B cell (primary cell): ENCODE data around the gene MDP1. TPM values are rescaled to one million over a fixed set of nuclear protein-coding genes. Genes with fewer than 3 reads are reported as not detected.

Source experiments
- ATAC-seq: fragments of 200-7000 bp; cut with Tn5 transposase; one replicate; pipeline ENCODE4 v1.10.0; 2021; ENCODE audit warnings: low read depth, mild to moderate bottlenecking, moderate number of reproducible peaks, moderate library complexity
- CTCF ChIA-PET: fragments of 350-600 bp; sonication (Branson Sonifier 250); formaldehyde crosslinking; loops from one replicate; lab custom pipeline; 2021; ENCODE audit warnings: antibody characterized with exemption, inconsistent platforms; lab: Charles Lee
- POLR2A ChIA-PET: fragments of 350-600 bp; sonication (Branson Sonifier 250); formaldehyde crosslinking; loops from one replicate; lab custom pipeline; 2021; ENCODE audit warnings: antibody characterized with exemption; lab: Charles Lee
- DNase-seq: peaks from one replicate; pipeline ENCODE4 v3.0.0; 2013
- H2AFZ ChIP-seq: 2 replicates; pipeline ENCODE4 v1.6.1; 2012; ENCODE audit warnings: mild to moderate bottlenecking, low read depth, low read length; ENCODE audit not compliant: insufficient read depth, poor library complexity, severe bottlenecking
- H3K27ac ChIP-seq, 2 donors: 1 replicate in 1 of 2; 2 replicates in 1 of 2; pipeline ENCODE4 v1.5.1; 2012 to 2013; ENCODE audit warnings: low read length in 2 of 2, mild to moderate bottlenecking in 2 of 2, moderate library complexity in 1 of 2
- H3K27me3 ChIP-seq, 4 experiments: fragments of 200-600 bp in 1 of 4; sonication (generic) in 1 of 4; replicated peaks in 1 of 4; 1 replicate in 2 of 4; 2 replicates in 2 of 4; pipeline versions ENCODE4 v1.6.1 to v1.7.0; 2013 to 2016; ENCODE audit warnings: low read length in 3 of 4, mild to moderate bottlenecking in 2 of 4, mixed read lengths in 1 of 4, moderate library complexity in 1 of 4; ENCODE audit not compliant: insufficient read depth in 4 of 4, control insufficient read depth in 3 of 4; ENCODE audit errors: control extremely low read depth in 1 of 4
- H3K36me3 ChIP-seq, 2 experiments: replicated peaks in 1 of 2; 1 replicate in 1 of 2; 2 replicates in 1 of 2; pipeline versions ENCODE4 v1.6.1 to v1.7.1; 2013; ENCODE audit warnings: low read length in 1 of 2; ENCODE audit not compliant: insufficient read depth in 2 of 2, control insufficient read depth in 1 of 2; ENCODE audit errors: control extremely low read depth in 1 of 2, extremely low read depth in 1 of 2
- H3K4me1 ChIP-seq, 2 donors: fragments of 200-600 bp in 1 of 2; sonication (generic) in 1 of 2; 1 replicate in 1 of 2; 2 replicates in 1 of 2; pipeline versions ENCODE4 v1.5.1 to v1.6.1; 2013 to 2017; ENCODE audit warnings: low read length in 2 of 2; ENCODE audit not compliant: control insufficient read depth in 2 of 2, insufficient read depth in 2 of 2
- H3K4me2 ChIP-seq: replicated peaks from 2 replicates; pipeline ENCODE3; 2012; ENCODE audit warnings: mild to moderate bottlenecking, low read depth, low read length; ENCODE audit not compliant: poor library complexity, severe bottlenecking
- H3K4me3 ChIP-seq, 5 experiments: fragments of 200-600 bp in 1 of 5; sonication (generic) in 1 of 5; 1 replicate in 3 of 5; 2 replicates in 2 of 5; pipeline versions ENCODE4 v1.5.1 to v1.7.0; 2011 to 2016; ENCODE audit warnings: low read length in 4 of 5, mild to moderate bottlenecking in 4 of 5, low read depth in 2 of 5, control low read depth in 1 of 5, moderate library complexity in 1 of 5; ENCODE audit not compliant: insufficient read depth in 1 of 5; ENCODE audit errors: control extremely low read depth in 1 of 5, extremely low read depth in 1 of 5
- H3K79me2 ChIP-seq: fragments of 200-600 bp; sonication (generic); one replicate; pipeline ENCODE4 v1.6.0; 2016; ENCODE audit warnings: low read length; ENCODE audit not compliant: control insufficient read depth, insufficient read depth
- H3K9ac ChIP-seq: fragments of 200-600 bp; sonication (generic); 2 replicates; pipeline ENCODE4 v1.6.1; 2017; ENCODE audit warnings: mild to moderate bottlenecking, low read length, moderate library complexity
- H3K9me3 ChIP-seq, 3 donors: one replicate each; pipeline versions ENCODE4 v1.6.1 to v1.7.1; 2013; ENCODE audit warnings: low read length in 2 of 3; ENCODE audit not compliant: control insufficient read depth in 2 of 3, insufficient read depth in 1 of 3; ENCODE audit errors: control extremely low read depth in 1 of 3
- H4K20me1 ChIP-seq: 2 replicates; pipeline ENCODE4 v1.6.0; 2012; ENCODE audit warnings: mild to moderate bottlenecking, low read length; ENCODE audit not compliant: insufficient read depth, control insufficient read depth, poor library complexity, severe bottlenecking
- H3K27ac Mint-ChIP-seq: one replicate; pipeline ENCODE4 v1.8.0; 2021; ENCODE audit warnings: mixed read lengths
- H3K27me3 Mint-ChIP-seq: one replicate; pipeline ENCODE4 v1.8.0; 2021; ENCODE audit warnings: mixed read lengths
- H3K4me1 Mint-ChIP-seq: one replicate; pipeline ENCODE4 v1.8.0; 2021; ENCODE audit warnings: mixed read lengths
- H3K4me3 Mint-ChIP-seq: one replicate; pipeline ENCODE4 v1.8.0; 2021; ENCODE audit warnings: mixed read lengths
- H3K9me3 Mint-ChIP-seq: one replicate; pipeline ENCODE4 v1.8.0; 2022; ENCODE audit warnings: mixed read lengths; ENCODE audit not compliant: insufficient read depth
- EZH2 ChIP-seq: IDR thresholded peaks from 2 replicates; pipeline ENCODE4 v1.6.1; 2012; ENCODE audit warnings: borderline replicate concordance, low read depth, mild to moderate bottlenecking, moderate library complexity, low read length; ENCODE audit not compliant: insufficient read depth, poor library complexity, severe bottlenecking
- WGBS: methylation state at CpG from one replicate; pipeline ENCODE4 v1.1.5; 2013; ENCODE audit warnings: missing lambda C conversion rate; ENCODE audit not compliant: insufficient coverage; 5-methylcytosine and 5-hydroxymethylcytosine counted together
- intact Hi-C: fragments of 100-400 bp; cut with micrococcal nuclease; formaldehyde crosslinking; loops from one replicate; pipeline ENCODE4 v1.10.0; 2022
- polyA plus RNA-seq: library from polyadenylated mRNA; depleted of rRNA; stranded (reverse); fragments of >200 nt; gene quantifications from 2 replicates; pipeline ENCODE4 v1.2.3, GENCODE V29; 2012
- total RNA-seq, 2 donors: library from RNA; stranded (reverse); fragments of 120-200 nt in 1 of 2; gene quantifications; 1 replicate in 1 of 2; 2 replicates in 1 of 2; pipeline versions ENCODE4 v1.2.3 to v1.2.4, GENCODE V29; 2013 to 2022
- TF ChIP-seq, protein P1 (sequence below): fragments of 200-600 bp; IDR thresholded peaks from one replicate; pipeline ENCODE4 v1.8.0; 2022; ENCODE audit warnings: antibody characterized with exemption, mild to moderate bottlenecking

Gene MDP1
- total and polyA plus RNA-seq, 2 donors (not counting 1 experiment from before 2014, with no cell fraction given), result 11.3 to 28.1 TPM

DNA sequence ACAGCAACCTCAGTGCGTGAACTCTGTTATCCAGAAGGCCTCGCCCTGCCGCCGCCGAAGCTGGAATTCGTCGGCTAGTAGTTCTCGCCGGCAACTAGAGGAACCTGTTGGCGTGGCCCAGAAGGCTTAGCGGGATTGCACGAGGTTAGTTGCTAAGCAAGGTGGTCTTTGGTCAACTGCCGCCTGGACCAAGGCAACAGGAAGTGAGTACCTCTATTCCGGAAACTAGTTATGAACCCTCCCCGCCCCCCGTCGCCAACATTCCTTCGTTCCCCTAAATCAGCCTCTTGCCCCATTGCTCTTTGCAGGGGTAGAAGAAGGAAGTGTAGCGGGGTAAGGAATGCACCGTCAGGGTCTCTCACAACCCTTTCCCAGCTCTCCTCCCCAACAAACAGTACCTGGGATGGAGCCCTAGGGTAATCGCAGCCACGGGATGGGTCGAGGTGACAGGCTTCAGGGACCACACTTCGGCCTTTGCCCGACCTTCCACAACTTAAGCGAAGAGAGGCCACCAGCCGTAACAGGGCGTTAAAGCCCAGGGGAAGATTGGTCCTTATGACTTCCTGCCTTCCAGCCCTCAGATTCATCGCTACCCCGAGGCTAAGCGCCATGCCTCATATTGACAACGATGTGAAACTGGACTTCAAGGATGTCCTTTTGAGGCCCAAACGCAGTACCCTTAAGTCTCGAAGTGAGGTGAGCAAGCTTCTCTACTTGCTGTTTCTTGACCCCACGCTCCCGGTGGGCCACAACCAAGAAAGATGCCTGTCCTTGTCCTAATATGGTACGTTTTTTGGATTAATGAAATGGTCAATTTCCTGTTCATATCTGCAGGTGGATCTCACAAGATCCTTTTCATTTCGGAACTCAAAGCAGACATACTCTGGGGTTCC, 17.0 kb upstream of the MDP1 start, which contains the start of gene GMPR2:
GMPR2 (plus strand) TSS at position 285 of the 893 bp plus-strand sequence; CDS start at position 610, 325 bp downstream.
- Histone ChIP-seq H2AFZ (peak within 1 kb of the TSS; percentile 90), H3K27me3 (no peaks in the 10 kb centered on the region), H3K4me1 (peaks cover 18 to 24% of the 10 kb centered on the region in 2 donors), H3K9me3 (no peaks in the 10 kb centered on the region), H3K27ac (peak within 1 kb of the TSS; percentile 36 to 67), H3K9ac (peak within 1 kb of the TSS; percentile 91), H3K4me2 (peak within 1 kb of the TSS; percentile 83), H3K36me3 (peaks cover 0 to 32% of the 10 kb centered on the region in 2 experiments), H3K79me2 (peaks cover 65% of the 10 kb centered on the region), H4K20me1 (peaks cover 18% of the 10 kb centered on the region), H3K4me3 (peak within 1 kb of the TSS; percentile 75 to 100 (median 97))
- Mint-ChIP-seq H3K4me1 (peaks cover 57% of the 10 kb centered on the region), H3K27me3 (no peaks in the 10 kb centered on the region), H3K9me3 (no peaks in the 10 kb centered on the region), H3K27ac (peak within 1 kb of the TSS; percentile 95), H3K4me3 (peak within 1 kb of the TSS; percentile 96)
- peak; percentile 61 for ATAC-seq
- intact Hi-C loops, result loop anchor here (1.0 to 5.0 kb wide), 10 partner anchors 9 to 209 kb away; partner anchors contain the start of genes CHMP4A, DCAF11, DHRS1 and IPO4
- WGBS, result 5% methylated on average over 24 of the region's 38 CpGs
- CTCF ChIA-PET, result interaction anchor here (0.7 to 2.3 kb wide), 3 partner anchors 10 to 924 kb away, joined by 3 to 19 read pairs (median 5); partner anchors contain the start of genes MDP1 and TINF2
- TF ChIP-seq, protein P1, sequence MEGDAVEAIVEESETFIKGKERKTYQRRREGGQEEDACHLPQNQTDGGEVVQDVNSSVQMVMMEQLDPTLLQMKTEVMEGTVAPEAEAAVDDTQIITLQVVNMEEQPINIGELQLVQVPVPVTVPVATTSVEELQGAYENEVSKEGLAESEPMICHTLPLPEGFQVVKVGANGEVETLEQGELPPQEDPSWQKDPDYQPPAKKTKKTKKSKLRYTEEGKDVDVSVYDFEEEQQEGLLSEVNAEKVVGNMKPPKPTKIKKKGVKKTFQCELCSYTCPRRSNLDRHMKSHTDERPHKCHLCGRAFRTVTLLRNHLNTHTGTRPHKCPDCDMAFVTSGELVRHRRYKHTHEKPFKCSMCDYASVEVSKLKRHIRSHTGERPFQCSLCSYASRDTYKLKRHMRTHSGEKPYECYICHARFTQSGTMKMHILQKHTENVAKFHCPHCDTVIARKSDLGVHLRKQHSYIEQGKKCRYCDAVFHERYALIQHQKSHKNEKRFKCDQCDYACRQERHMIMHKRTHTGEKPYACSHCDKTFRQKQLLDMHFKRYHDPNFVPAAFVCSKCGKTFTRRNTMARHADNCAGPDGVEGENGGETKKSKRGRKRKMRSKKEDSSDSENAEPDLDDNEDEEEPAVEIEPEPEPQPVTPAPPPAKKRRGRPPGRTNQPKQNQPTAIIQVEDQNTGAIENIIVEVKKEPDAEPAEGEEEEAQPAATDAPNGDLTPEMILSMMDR, result no peak
- TF ChIP-seq EZH2, result no peak
- POLR2A ChIA-PET, result interaction anchor here (0.9 to 3.5 kb wide), 4 partner anchors 10 to 52 kb away, joined by 3 to 13 read pairs (median 10); partner anchors contain the start of genes CHMP4A, MDP1 and TINF2
- DNase-seq, result no peak
